ENCODE results near the gene MPC2.

DNA sequence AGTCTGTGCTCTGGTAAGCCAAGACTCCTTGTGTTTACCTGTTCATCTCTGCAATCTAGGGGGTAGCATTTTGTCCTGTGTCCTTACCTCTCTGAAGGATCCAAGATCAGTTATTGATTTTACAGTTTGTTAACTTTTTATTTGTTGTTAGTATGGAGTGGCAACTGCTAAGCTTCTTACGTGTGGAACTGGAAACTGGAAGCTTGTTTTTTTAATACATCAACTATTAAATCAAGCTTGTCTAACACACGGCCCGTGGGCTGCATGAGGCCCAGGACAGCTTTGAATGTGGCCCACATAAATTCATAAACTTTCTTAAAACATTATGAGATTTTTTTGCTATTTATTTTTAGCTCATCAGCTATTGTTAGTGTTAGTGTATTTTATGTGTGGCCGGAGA lies 29.2 kb upstream of the MPC2 start:
- TF ChIP-seq, protein P1, sequence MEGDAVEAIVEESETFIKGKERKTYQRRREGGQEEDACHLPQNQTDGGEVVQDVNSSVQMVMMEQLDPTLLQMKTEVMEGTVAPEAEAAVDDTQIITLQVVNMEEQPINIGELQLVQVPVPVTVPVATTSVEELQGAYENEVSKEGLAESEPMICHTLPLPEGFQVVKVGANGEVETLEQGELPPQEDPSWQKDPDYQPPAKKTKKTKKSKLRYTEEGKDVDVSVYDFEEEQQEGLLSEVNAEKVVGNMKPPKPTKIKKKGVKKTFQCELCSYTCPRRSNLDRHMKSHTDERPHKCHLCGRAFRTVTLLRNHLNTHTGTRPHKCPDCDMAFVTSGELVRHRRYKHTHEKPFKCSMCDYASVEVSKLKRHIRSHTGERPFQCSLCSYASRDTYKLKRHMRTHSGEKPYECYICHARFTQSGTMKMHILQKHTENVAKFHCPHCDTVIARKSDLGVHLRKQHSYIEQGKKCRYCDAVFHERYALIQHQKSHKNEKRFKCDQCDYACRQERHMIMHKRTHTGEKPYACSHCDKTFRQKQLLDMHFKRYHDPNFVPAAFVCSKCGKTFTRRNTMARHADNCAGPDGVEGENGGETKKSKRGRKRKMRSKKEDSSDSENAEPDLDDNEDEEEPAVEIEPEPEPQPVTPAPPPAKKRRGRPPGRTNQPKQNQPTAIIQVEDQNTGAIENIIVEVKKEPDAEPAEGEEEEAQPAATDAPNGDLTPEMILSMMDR (IDR thresholded peaks at IDR 0.05; ENCODE audit: insufficient read depth, low read length) = no peak
- TF ChIP-seq POLR2AphosphoS5 (IDR thresholded peaks at IDR 0.05; ENCODE audit: low read depth) = no peak
- TF ChIP-seq GABPA (IDR thresholded peaks at IDR 0.05; ENCODE audit: low read depth) = no peak
- TF ChIP-seq, protein P2, sequence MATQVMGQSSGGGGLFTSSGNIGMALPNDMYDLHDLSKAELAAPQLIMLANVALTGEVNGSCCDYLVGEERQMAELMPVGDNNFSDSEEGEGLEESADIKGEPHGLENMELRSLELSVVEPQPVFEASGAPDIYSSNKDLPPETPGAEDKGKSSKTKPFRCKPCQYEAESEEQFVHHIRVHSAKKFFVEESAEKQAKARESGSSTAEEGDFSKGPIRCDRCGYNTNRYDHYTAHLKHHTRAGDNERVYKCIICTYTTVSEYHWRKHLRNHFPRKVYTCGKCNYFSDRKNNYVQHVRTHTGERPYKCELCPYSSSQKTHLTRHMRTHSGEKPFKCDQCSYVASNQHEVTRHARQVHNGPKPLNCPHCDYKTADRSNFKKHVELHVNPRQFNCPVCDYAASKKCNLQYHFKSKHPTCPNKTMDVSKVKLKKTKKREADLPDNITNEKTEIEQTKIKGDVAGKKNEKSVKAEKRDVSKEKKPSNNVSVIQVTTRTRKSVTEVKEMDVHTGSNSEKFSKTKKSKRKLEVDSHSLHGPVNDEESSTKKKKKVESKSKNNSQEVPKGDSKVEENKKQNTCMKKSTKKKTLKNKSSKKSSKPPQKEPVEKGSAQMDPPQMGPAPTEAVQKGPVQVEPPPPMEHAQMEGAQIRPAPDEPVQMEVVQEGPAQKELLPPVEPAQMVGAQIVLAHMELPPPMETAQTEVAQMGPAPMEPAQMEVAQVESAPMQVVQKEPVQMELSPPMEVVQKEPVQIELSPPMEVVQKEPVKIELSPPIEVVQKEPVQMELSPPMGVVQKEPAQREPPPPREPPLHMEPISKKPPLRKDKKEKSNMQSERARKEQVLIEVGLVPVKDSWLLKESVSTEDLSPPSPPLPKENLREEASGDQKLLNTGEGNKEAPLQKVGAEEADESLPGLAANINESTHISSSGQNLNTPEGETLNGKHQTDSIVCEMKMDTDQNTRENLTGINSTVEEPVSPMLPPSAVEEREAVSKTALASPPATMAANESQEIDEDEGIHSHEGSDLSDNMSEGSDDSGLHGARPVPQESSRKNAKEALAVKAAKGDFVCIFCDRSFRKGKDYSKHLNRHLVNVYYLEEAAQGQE (IDR thresholded peaks at IDR 0.05; ENCODE audit: insufficient replicate concordance, low read depth) = no peak
